ENCODE results near the gene KRT8.

DNA sequence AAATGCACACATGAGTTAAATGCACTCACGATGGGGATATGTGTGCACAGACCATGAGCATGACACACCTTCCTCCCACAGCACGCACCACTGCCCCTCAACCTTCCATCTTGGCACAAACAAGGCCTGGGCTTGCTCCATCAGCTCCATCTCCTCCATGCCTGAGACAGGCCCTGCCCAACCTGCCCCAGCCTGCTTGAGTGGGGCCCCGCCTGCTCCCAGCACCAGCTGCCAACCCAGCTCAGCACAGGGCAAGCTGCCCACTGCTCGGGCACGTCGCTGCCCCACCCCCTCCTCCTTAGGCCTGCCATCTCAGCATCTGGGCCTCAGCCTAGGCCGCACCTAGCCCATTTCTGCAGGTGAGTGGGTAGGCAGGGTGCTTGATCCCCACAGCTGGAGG lies 28.5 kb downstream of the KRT8 start:
- TF ChIP-seq, protein P1, sequence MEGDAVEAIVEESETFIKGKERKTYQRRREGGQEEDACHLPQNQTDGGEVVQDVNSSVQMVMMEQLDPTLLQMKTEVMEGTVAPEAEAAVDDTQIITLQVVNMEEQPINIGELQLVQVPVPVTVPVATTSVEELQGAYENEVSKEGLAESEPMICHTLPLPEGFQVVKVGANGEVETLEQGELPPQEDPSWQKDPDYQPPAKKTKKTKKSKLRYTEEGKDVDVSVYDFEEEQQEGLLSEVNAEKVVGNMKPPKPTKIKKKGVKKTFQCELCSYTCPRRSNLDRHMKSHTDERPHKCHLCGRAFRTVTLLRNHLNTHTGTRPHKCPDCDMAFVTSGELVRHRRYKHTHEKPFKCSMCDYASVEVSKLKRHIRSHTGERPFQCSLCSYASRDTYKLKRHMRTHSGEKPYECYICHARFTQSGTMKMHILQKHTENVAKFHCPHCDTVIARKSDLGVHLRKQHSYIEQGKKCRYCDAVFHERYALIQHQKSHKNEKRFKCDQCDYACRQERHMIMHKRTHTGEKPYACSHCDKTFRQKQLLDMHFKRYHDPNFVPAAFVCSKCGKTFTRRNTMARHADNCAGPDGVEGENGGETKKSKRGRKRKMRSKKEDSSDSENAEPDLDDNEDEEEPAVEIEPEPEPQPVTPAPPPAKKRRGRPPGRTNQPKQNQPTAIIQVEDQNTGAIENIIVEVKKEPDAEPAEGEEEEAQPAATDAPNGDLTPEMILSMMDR (IDR thresholded peaks at IDR 0.05) = no peak
- TF ChIP-seq POLR2A (IDR thresholded peaks at IDR 0.05) (no peak), EP300 (IDR thresholded peaks at IDR 0.05) (no peak), POLR2AphosphoS5 (IDR thresholded peaks at IDR 0.05) (no peak)

All from sigmoid colon (tissue), 4 donors.